GM13977 (cell line): ENCODE results near the gene NXT1.

Source experiments
- DNase-seq: peaks from one replicate; pipeline ENCODE4 v3.0.0; 2012; ENCODE audit warnings: low spot score
- CTCF ChIP-seq: IDR thresholded peaks from 2 replicates; pipeline ENCODE4 v1.5.1; 2012; ENCODE audit warnings: mild to moderate bottlenecking, control low read depth; ENCODE audit not compliant: insufficient read depth; ENCODE audit errors: extremely low read depth, missing control alignments
- in situ Hi-C: fragments of 300-500 bp; cut with MboI; formaldehyde crosslinking; loops from one replicate; pipeline ENCODE4 v1.12.0; 2022; ENCODE audit warnings: low sequenced_read_pairs, low pct_unique_long_range_greater_than_20kb, mixed read lengths, inconsistent platforms; ENCODE audit not compliant: unreplicated experiment

Gene NXT1

GRCh38 chr20:23314699-23315098, 35.9 kb upstream of the NXT1 start:
- DNase-seq = no peak
- no peak for TF ChIP-seq CTCF
- in situ Hi-C loops = no loop called here

DNA sequence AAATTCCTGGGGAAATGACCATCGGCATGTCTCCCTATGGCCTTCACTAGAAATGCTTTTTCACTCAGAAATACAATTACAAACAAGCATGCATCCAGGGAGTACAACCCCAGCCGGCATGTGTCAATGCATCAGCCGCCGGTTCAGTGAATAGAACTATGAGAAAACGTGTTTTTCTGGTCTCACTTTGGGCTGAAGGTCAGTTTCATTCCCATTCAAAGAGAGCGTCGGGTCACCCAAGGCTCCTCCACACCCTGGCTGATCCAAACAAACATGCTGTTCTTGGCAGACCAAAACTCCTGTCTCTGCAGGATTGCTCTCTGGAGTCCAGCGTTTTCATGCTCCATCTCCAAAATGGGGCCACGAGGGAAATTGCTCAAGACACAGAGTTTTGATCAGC, 35.5 kb upstream of the NXT1 start:
- TF ChIP-seq CTCF = no peak
- DNase-seq = no peak
- in situ Hi-C loops = no loop called here

DNA sequence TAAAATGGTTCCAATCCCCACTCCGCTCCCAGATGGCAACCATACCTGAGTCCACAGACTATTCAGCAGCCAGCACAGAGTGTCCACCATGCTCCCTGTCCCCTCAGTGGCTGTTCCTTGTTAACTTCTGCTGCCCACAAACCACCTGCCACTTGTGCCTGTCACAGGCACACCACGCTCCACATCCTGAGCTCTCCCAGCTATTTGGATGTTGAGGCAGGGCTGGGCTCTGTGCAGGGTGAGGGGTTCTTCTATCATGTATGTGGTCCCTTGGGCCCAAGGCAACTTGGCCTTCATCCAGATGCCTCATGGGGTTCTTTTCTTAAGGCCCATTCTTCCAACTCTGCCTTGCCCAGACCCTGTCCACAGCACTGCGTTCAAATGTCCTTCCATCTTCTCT, 34.0 kb upstream of the NXT1 start:
- TF ChIP-seq CTCF = no peak
- DNase-seq = no peak
- in situ Hi-C loops = no loop called here

DNA sequence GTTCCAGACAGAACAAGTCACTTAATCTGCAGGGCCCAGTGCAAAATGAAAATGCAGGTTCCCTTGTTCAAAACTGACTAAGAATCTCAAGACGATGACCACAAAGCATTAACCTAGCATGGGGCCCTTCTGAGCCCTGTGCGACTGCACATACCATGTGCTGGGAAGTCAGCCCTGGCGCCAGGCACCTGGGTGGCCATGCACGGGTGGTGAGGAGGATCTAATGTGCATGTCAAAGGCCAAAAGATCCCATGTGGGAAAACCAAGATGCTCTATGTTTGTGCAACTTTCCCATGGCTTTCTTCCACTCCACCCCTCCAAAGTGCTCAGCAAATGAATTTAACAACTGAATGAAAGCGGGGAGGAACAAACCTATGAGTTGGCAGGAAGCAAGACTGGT, 33.5 kb upstream of the NXT1 start:
- in situ Hi-C loops = no loop called here
- no peak for TF ChIP-seq CTCF
- no peak for DNase-seq

DNA sequence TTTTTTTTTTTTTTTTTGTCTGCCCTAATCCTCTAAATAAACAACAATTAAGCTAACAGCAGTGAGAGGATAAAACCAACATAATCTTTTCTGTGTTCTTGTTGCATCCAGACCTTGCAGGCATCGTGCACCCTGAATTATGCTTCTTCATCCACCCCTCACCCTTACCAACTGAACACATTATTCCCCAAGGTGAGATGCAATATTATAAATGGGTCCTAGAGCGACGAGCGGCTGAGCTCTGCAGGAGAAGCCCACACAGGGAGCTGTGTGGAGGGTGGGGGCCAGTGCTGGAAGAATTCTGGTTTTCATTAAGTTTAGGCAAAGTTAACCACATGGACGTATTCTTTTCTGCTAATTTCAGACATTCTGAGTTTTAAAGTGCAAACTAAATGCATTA, 32.2 kb upstream of the NXT1 start:
- no peak for DNase-seq
- no peak for TF ChIP-seq CTCF
- in situ Hi-C loops = no loop called here

DNA sequence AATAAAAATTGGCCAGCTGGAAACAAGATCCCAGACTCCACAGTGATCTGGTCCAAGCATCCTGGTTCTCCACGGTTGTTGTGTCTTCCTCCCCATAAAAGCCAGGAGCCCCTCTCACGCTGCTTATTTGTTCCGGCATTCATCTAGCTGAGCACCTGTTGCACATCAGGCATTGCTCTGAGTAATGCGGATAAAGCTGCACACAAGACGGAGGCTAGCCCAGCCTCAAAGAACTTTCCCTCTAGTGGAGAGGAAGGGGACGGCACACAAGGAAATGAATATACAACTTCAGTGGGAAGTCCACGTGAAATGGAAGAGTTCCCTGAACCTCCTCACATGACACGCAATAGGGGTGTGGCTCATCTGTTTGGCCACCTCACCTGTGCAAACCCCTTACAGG, 30.3 kb upstream of the NXT1 start:
- no peak for TF ChIP-seq CTCF
- DNase-seq = no peak
- in situ Hi-C loops = no loop called here

DNA sequence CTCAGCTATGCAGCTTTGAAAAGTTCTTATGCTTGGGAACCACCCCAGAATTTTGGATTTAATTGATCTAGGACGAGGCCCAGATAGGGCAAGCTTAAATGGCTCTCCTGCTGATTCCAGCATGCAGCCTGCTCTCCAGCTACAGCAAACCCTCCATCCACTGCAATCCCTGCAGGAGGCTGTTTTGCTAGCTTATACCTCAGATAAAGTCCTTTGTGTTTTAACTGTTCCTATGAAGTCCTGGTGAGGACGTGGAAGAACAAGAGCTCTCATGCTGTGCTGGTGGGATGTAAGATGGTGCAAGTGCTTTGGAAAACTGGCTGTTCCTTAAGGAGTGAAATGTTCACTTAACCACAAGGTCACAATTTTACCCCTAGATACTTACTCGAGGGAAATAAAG, 25.5 kb upstream of the NXT1 start:
- no peak for TF ChIP-seq CTCF
- in situ Hi-C loops = loop anchor here (25.0 kb wide), 1 partner anchor 263 kb away; no protein-coding TSS in a partner anchor
- DNase-seq = no peak
